ENCODE data around the gene ADARB2. TPM values are rescaled to one million over a fixed set of nuclear protein-coding genes. Genes with fewer than 3 reads are reported as not detected.
A peak's percentile ranks its signal among the peaks of the same experiment; 100 is the strongest.

Gene ADARB2
- total and polyA plus RNA-seq, 8 donors = 0.41 to 0.92 (median 0.76) TPM

DNA sequence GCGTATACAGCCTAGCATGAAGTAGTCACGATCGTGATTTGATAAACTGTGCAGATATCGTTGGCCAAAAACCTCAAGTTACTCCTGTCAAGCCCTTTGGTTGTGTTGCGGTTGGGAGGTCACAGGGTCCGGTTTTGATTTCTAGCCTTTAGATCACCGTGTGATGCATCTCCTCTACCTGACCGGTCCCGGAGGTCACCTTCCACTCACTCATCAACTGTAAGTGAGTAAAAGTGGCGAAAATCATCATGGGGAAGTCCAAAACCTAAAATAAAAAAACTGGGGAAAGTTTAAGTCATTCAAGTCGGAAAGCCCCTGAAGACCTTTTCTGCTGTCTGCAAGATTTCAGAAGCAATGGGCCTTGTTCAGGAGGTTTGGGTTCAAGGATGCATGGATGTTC is 62.8 kb downstream of the ADARB2 start:
- no peaks in the 10 kb centered on the region for H3K4me1 ChIP-seq
- TF ChIP-seq, protein P1, sequence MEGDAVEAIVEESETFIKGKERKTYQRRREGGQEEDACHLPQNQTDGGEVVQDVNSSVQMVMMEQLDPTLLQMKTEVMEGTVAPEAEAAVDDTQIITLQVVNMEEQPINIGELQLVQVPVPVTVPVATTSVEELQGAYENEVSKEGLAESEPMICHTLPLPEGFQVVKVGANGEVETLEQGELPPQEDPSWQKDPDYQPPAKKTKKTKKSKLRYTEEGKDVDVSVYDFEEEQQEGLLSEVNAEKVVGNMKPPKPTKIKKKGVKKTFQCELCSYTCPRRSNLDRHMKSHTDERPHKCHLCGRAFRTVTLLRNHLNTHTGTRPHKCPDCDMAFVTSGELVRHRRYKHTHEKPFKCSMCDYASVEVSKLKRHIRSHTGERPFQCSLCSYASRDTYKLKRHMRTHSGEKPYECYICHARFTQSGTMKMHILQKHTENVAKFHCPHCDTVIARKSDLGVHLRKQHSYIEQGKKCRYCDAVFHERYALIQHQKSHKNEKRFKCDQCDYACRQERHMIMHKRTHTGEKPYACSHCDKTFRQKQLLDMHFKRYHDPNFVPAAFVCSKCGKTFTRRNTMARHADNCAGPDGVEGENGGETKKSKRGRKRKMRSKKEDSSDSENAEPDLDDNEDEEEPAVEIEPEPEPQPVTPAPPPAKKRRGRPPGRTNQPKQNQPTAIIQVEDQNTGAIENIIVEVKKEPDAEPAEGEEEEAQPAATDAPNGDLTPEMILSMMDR (IDR thresholded peaks at IDR 0.05) = no peak
- H3K4me3 ChIP-seq = no peak overlapping the region
- no peak overlapping the region for H3K27ac ChIP-seq
- H3K9me3 ChIP-seq = no peaks in the 10 kb centered on the region
- no peak for DNase-seq
- peaks cover 0 to 4% of the 10 kb centered on the region in 2 donors for H3K27me3 ChIP-seq
- H3K36me3 ChIP-seq = no peaks in the 10 kb centered on the region
- intact Hi-C loops (cut with DNase I) = no loop called here
- ATAC-seq = no peak

DNA sequence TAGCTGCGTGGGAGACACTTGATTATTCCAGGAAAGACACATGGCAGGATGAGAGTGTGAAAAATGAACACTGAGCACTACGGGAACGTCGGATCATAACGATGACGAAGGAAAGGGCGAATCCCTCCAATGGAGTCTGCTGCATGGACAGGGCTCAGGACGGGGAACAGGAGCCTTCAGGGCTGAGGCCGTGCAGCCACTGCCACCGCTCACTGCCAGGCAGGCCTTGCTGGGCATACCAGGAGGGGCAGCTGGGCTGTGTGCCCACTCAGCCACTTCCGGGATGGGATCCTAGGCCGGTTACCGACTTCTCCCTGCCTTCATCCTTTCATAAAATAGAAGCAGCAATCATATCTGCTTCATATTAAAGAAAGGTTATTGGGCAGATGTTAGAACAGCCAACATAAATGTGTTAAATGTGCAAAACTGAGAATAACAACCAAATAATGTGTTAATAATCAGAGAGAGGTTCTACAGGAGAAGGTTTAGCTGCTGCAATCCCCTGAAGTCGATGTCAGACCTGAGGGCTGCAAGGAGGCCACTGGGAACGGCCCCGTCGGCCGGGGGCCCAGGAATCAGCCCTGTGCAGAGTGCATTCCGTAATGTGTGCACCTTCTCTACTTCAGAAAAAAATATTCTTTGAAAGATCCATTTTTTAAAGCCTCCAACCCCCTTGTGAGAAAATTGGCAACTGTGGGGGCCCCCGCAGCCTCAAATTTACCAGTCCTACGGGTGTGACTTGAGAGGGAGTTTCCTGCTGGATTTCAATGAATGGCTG is 63.6 kb downstream of the ADARB2 start:
- Histone ChIP-seq H3K27ac (no peak overlapping the region), H3K4me1 (no peaks in the 10 kb centered on the region), H3K9me3 (no peaks in the 10 kb centered on the region), H3K36me3 (no peaks in the 10 kb centered on the region), H3K4me3 (no peak overlapping the region), H3K27me3 (peaks cover 0 to 4% of the 10 kb centered on the region in 2 donors)
- intact Hi-C loops (cut with DNase I) = no loop called here
- TF ChIP-seq, protein P1 (IDR thresholded peaks at IDR 0.05) = no peak
- no peak for DNase-seq
- no peak for ATAC-seq

DNA sequence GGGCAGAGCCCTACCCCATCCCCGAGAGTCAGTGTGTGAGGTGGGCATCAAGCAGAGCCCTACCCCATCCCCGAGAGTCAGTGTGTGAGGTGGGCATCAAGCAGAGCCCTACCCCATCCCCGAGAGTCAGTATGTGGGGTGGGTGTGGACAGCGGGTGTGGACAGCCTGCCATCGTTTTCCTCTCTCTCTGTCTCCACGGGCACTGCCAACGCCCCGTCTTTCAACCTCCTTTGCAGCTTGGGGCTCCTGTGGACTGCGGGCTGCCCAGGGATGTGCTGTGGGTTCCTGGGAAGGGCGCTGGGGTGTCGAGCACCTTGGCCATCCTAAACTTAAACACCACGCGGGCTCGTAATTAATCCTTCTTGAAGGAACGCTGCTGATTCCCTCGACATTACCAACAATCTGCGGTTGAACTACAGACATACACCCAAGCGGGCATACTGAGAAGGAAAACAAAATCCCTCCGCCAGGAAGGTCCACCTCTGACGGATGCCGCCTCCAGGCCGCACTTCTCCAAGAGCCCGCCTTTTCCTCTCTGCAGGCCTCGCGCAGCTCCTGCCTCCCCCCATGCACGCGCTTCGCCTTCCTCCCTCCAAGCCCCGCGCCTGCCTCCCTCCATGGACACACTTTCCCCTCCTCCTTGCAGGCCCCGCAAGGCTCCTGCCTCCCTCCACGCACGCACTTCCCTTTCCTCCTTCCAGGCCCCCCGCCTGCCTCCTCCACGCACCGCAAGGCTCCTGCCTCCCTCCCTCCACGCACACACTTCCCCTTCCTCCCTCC is 65.1 kb downstream of the ADARB2 start:
- Histone ChIP-seq H3K9me3 (no peaks in the 10 kb centered on the region), H3K4me1 (no peaks in the 10 kb centered on the region), H3K27ac (no peak overlapping the region), H3K27me3 (peaks cover 0 to 4% of the 10 kb centered on the region in 2 donors), H3K4me3 (no peak overlapping the region), H3K36me3 (no peaks in the 10 kb centered on the region)
- TF ChIP-seq, protein P1 (IDR thresholded peaks at IDR 0.05) = no peak
- ATAC-seq (no peak), DNase-seq (peak in 1 of 4 donors; percentile 72)
- intact Hi-C loops (cut with DNase I) = no loop called here

DNA sequence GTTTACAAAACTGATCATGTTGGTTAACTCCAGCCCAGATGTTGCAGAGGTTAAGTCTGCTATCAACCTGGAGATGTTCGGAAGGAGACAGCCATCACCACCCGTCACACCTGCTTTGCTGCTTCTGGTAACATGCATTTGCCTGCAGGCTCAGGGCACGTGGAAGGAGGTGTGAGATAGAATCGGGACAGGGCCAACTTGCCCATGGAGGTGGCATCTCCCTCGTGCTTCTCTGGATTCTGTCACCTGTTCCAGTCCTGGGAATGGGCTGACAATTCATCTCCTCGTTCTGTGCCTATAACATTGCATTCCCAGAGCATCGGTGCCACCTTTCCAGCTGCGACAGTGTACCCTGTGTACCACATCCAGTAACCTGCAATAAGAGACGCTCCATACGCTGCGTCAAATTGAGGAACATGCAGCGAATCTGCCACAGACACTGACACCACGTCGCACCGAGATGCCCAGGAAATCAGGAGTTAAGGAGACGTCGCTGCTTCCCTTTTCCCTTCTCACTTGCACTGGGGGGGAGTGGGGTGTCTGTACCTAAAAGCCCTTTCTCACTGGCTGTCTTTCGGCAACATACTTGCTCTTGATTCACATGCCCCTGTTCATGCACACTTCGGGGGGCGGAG is 65.8 kb downstream of the ADARB2 start:
- H3K4me3 ChIP-seq = no peak overlapping the region
- no peaks in the 10 kb centered on the region for H3K9me3 ChIP-seq
- no peaks in the 10 kb centered on the region for H3K36me3 ChIP-seq
- no peaks in the 10 kb centered on the region for H3K4me1 ChIP-seq
- TF ChIP-seq, protein P1 (IDR thresholded peaks at IDR 0.05) = no peak
- intact Hi-C loops (cut with DNase I) = no loop called here
- H3K27me3 ChIP-seq = peaks cover 0 to 4% of the 10 kb centered on the region in 2 donors
- ATAC-seq = no peak
- H3K27ac ChIP-seq = no peak overlapping the region
- DNase-seq = no peak
